Peyer's patch (tissue), 4 donors: ENCODE measurements around the gene HOMER1.

Experiments
- CTCF ChIP-seq, 6 experiments: fragments of 450-650 bp in 4 of 6; fragments of 200-600 bp in 2 of 6; sonication (generic) in 1 of 6; IDR thresholded peaks; one replicate each; pipeline ENCODE4 v1.5.1; 2017 to 2019; ENCODE audit warnings: antibody characterized with exemption in 6 of 6, mild to moderate bottlenecking in 3 of 6, moderate library complexity in 1 of 6
- POLR2A ChIP-seq, 2 donors: fragments of 450-650 bp; IDR thresholded peaks; one replicate each; pipeline ENCODE4 v1.5.1; 2017; ENCODE audit warnings: antibody characterized with exemption in 2 of 2, mild to moderate bottlenecking in 2 of 2, moderate library complexity in 2 of 2

DNA sequence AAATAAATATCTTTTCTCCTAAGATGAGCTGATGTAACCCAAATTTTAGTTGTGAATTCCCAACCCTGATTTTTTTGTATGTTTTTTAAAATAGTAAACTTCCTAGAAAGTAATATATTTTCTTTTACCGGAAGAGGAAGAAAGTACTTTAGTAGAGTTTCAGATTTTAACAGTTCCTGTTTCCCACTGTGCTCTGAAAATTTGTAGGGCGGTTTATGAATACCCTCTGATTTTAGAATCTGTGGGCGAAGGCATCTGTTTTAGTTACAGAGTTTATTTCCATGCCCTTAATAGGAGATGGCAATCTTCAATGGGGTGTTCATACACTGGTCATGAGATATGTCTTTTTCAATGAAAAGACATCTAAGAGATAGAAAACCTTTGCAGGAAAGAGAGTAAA lies 3.7 kb upstream of the HOMER1 start:
- TF ChIP-seq POLR2A (IDR thresholded peaks at IDR 0.05) (no peak), CTCF (IDR thresholded peaks at IDR 0.05) (no peak)
